Chondrocyte (in vitro differentiated cells): Measurements from ENCODE around the gene LRBA. TPM values are rescaled to one million over a fixed set of nuclear protein-coding genes. Genes with fewer than 3 reads are reported as not detected.

ENCODE experiments used
- DNase-seq: peaks from one replicate; pipeline ENCODE4 v3.0.0; 2021; ENCODE audit warnings: mixed read lengths, low spot score
- H3K27ac Mint-ChIP-seq: one replicate; pipeline ENCODE4 v1.8.0; 2021; ENCODE audit warnings: mild to moderate bottlenecking, moderate library complexity, mixed read lengths; ENCODE audit not compliant: unreplicated experiment
- H3K27me3 Mint-ChIP-seq: 2 replicates; pipeline ENCODE4 v1.8.0; 2021; ENCODE audit warnings: low read depth, mixed read lengths
- H3K36me3 Mint-ChIP-seq: 2 replicates; pipeline ENCODE4 v1.8.0; 2021; ENCODE audit warnings: low read depth, mixed read lengths
- H3K4me1 Mint-ChIP-seq: 2 replicates; pipeline ENCODE4 v1.8.0; 2021; ENCODE audit warnings: low read depth, mild to moderate bottlenecking, mixed read lengths
- H3K4me3 Mint-ChIP-seq: one replicate; pipeline ENCODE4 v1.8.0; 2021; ENCODE audit warnings: mild to moderate bottlenecking, moderate library complexity, mixed read lengths; ENCODE audit not compliant: unreplicated experiment
- H3K9me3 Mint-ChIP-seq: 2 replicates; pipeline ENCODE4 v1.8.0; 2021; ENCODE audit warnings: low read depth, mixed read lengths
- total RNA-seq: library from RNA; stranded (reverse); gene quantifications from 3 replicates; pipeline ENCODE4 v1.2.1, GENCODE V29; 2021
- TF ChIP-seq, protein P1 (sequence below): fragments of 200-600 bp; sonication (generic); IDR thresholded peaks from 2 replicates; pipeline ENCODE4 v1.5.0; 2021; ENCODE audit warnings: antibody characterized with exemption, mild to moderate bottlenecking, moderate library complexity

The LRBA gene
- total RNA-seq, 1 donor from 2014 or later: 19.7 TPM

- DNase-seq: no peak
Measured at GRCh38 chr4:150323406-150324325, 691.4 kb downstream of the LRBA start.

GRCh38 chr4:150322646-150323045 lies 692.4 kb downstream of the LRBA start:
- H3K27ac Mint-ChIP-seq: peak overlapping the region; percentile 24
- no peaks in the 10 kb centered on the region for H3K9me3 Mint-ChIP-seq
- peaks cover 2% of the 10 kb centered on the region for H3K36me3 Mint-ChIP-seq
- TF ChIP-seq, protein P1, sequence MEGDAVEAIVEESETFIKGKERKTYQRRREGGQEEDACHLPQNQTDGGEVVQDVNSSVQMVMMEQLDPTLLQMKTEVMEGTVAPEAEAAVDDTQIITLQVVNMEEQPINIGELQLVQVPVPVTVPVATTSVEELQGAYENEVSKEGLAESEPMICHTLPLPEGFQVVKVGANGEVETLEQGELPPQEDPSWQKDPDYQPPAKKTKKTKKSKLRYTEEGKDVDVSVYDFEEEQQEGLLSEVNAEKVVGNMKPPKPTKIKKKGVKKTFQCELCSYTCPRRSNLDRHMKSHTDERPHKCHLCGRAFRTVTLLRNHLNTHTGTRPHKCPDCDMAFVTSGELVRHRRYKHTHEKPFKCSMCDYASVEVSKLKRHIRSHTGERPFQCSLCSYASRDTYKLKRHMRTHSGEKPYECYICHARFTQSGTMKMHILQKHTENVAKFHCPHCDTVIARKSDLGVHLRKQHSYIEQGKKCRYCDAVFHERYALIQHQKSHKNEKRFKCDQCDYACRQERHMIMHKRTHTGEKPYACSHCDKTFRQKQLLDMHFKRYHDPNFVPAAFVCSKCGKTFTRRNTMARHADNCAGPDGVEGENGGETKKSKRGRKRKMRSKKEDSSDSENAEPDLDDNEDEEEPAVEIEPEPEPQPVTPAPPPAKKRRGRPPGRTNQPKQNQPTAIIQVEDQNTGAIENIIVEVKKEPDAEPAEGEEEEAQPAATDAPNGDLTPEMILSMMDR: no peak
- H3K27me3 Mint-ChIP-seq: no peaks in the 10 kb centered on the region
- peaks cover 26% of the 10 kb centered on the region for H3K4me1 Mint-ChIP-seq
- no peak for DNase-seq
- H3K4me3 Mint-ChIP-seq: no peak overlapping the region

More at GRCh38 chr4:150323406-150324325, 691.4 kb downstream of the LRBA start:
- H3K4me1 Mint-ChIP-seq: peaks cover 22% of the 10 kb centered on the region
- no peak overlapping the region for H3K4me3 Mint-ChIP-seq
- TF ChIP-seq, protein P1: no peak
- no peaks in the 10 kb centered on the region for H3K27me3 Mint-ChIP-seq
- H3K36me3 Mint-ChIP-seq: peaks cover 2% of the 10 kb centered on the region
- peak overlapping the region; percentile 88 for H3K27ac Mint-ChIP-seq
- H3K9me3 Mint-ChIP-seq: no peaks in the 10 kb centered on the region

DNA sequence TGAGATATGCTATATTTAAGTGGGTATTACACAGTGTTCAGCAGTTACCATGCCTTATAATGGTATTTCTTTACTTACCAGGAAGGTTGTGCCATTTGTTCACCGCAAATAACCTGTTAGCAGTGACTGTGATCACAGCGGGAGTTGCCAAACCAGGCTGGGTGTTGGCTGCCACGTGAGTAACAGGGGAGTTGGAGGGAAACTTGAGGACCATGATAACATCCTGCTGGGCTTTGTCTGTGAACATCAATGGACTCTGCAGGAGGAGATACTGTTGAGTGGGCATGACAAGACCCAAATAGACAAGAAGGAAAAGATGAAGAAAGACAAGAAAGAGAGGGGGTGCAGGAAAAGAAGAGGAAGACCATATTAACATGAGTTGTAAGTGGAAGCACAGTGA lies 694.0 kb downstream of the LRBA start:
- peaks cover 2% of the 10 kb centered on the region for H3K9me3 Mint-ChIP-seq
- H3K4me3 Mint-ChIP-seq: no peak overlapping the region
- H3K36me3 Mint-ChIP-seq: peaks cover 4% of the 10 kb centered on the region
- peaks cover 37% of the 10 kb centered on the region for H3K4me1 Mint-ChIP-seq
- no peaks in the 10 kb centered on the region for H3K27me3 Mint-ChIP-seq
- TF ChIP-seq, protein P1: no peak
- DNase-seq: no peak
- H3K27ac Mint-ChIP-seq: no peak overlapping the region

- H3K27ac Mint-ChIP-seq: no peak overlapping the region
- TF ChIP-seq, protein P1: no peak
- no peaks in the 10 kb centered on the region for H3K27me3 Mint-ChIP-seq
- peaks cover 3% of the 10 kb centered on the region for H3K36me3 Mint-ChIP-seq
- no peak for DNase-seq
- peaks cover 38% of the 10 kb centered on the region for H3K4me1 Mint-ChIP-seq
- H3K9me3 Mint-ChIP-seq: peaks cover 2% of the 10 kb centered on the region
- H3K4me3 Mint-ChIP-seq: no peak overlapping the region
Measured at GRCh38 chr4:150318971-150319370, 696.1 kb downstream of the LRBA start.

DNA sequence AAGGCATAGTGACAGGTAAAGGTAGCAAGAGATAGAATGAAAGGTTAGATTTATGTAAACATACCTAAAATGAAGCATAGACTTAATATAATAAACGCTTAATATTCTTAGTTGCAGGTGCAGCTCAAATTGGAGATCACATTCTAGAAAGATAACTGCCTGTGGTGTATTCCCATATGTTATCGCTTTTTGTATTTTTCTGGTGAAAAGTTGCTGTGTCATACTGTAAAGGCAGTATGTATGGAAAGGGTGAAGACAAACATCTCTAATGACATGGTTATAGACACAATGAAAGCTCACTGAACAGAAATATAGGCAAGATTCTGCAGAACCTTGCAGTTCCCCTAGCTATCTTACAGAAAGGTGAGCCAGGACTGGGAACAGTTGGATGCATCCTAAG lies 696.6 kb downstream of the LRBA start:
- TF ChIP-seq, protein P1: no peak
- DNase-seq: no peak
- peaks cover 3% of the 10 kb centered on the region for H3K36me3 Mint-ChIP-seq
- peaks cover 2% of the 10 kb centered on the region for H3K9me3 Mint-ChIP-seq
- H3K4me1 Mint-ChIP-seq: peaks cover 34% of the 10 kb centered on the region
- no peaks in the 10 kb centered on the region for H3K27me3 Mint-ChIP-seq
- H3K27ac Mint-ChIP-seq: no peak overlapping the region
- no peak overlapping the region for H3K4me3 Mint-ChIP-seq
